Hematopoietic multipotent progenitor cell treated with erythropoietin and hydrocortisone succinate and interleukin-3 and kit ligand, for 8 days (in vitro differentiated cells): ENCODE measurements around the gene CDH23.

Source experiments
- DNase-seq: peaks from one replicate; pipeline ENCODE4 v3.0.0-alpha.2; 2015

The CDH23 gene

GRCh38 chr10:71647526-71648253 is 251.0 kb downstream of the CDH23 start:
- DNase-seq = no peak

DNA sequence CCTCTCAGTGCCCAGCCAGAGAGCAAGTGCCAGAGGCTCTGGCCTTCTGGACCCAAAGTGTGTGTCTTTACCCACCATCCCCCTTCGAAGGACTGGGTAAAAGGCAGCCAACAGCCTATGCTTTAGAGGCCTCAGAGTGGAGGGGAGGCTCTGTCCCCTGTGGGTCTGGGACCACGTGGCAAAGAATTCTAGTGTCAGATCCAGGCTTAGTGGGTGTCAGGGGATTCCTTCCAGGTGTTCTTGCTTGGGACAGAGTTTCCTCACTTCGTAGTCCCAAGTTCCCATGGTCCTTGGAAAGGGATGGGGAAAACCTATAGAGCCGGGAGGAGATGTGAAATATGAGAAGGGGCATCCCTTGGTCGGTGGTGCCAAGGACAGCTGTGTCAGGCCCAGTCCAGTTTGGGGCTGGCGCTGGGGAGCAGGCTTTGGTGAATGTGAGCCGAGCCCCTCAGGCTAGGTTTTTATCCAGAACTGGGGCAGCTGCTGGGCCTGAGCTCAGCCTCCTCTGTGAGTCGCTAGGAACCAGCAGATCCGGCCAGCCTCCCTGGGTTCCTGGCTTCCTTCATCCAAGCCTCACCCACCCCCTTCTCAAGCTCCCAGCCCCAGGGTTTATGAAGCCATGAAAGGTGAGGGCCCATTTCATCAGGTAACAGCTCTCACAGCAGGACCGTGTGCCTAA is 251.7 kb downstream of the CDH23 start:
- DNase-seq = no peak

DNA sequence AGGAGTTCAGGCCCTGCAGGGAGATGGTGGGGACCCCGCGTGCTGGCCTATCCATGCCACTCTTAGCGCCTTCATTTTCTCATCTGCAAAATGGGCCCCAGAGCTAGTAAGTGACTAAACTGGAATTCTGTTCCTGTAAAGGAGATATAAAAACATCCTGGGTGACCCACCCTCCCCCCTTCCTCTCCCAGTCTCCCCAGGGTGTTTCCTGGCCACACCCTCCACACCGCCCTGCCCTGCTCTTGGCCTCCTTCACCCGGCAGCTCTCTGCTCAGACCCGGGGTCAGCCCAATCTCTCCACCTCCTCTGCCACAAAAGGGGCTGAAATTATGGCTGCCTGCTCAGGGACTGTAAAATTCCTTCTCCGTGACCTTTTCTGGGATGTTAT is 252.2 kb downstream of the CDH23 start:
- peak; percentile 59 for DNase-seq

DNA sequence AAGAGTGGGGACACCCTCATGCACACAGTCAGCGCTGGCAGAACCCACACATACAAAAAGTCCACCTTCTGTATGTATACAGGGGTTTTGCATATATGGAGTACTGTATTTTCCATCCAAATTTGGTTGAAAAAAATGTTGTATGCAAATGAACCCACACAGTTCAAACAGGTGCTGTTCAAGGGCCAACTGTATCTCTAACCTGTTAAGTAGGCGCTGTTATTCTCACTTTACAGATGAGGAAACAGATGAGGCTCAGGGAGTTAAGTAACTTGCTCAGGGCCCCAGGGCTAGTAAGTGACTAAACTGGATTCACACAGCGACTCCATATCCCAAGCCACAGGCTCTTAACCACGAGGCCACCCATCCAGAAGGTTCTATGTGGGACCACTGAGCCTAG is 252.9 kb downstream of the CDH23 start:
- no peak for DNase-seq

- DNase-seq = no peak
Observed at GRCh38 chr10:71650397-71650796, 253.7 kb downstream of the CDH23 start.

- no peak for DNase-seq
Observed at GRCh38 chr10:71651428-71651827, 254.7 kb downstream of the CDH23 start.

- no peak for DNase-seq
Observed at GRCh38 chr10:71651928-71652327, 255.2 kb downstream of the CDH23 start.

DNA sequence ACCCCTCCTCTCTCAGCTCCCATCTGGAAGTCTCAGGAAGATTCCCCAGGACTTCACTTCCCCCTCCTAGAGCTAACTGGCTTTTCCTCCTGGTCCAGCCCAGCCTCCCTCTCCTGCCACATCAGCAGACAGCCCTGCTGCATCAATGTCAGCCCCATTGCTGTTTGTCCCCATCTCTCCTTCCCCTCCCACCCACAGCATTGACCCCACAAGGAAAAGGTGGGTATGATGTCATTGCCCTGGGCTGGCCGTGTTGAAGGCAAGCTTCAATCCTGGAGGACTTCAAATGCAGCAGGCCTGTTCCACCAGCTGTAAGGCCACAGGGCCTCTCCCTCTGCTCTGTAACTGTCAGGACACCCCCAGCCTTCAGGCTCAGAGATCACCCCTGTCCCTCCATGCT is 256.3 kb downstream of the CDH23 start:
- DNase-seq = no peak

DNA sequence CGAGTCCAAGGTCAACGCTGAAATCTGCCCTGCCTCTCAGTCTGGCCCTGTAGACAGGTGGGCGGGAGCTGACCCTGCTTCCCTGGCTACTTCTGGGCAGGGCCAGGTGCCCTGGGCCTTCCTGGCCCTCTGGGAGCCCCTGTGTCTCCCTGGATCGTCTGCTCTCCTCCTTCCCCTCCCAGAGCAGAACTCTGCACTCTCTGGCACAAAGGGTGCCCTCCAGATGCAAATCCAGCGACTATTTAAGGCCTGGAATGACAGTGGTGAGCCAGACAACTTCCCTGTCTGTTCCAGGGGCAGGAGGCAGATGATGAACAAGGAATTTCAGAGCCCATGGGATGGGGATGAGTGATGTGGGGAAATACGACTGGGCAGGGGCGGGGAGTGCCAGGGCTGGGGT is 259.5 kb downstream of the CDH23 start:
- no peak for DNase-seq

DNA sequence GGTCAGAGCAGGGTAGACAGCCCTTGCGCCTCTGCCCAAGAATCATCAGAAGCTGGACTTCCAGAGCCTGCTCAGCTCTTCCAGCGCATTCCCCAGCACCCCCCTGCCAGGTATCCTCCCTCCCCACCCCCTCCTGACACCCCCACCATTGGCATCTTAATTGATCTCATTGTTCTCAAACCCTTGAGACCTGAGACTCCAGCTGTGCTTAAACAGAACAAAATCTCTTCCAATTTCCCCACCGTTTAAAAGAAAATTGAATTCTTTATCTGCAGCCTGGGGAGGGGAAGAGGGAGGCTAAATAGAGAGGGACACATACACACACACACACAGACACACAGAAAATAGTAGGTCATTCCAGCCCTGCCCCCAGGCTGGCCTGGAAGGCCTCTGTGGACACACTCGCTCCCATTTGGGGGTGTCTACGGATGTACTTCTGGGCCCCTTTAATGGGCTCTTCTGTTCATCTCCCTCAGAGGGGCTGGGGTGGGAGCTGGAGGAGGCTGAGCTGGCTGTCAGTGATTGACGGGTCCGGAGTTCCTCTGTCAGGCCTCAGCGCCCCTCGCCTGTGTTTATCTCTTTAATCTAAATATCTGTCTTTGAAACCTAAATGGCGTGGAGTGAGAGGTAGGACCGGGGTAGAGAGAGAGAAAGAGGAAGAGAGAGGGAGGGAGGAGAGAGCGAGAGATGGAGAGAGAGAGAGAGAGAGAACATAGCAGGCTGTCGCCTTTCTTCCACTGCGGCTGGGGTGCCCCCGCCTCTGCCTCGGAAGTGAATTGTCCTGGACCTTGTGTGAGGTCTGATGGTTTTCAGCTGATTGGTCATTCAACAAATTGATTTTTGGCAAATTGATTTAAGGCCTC is 261.1 kb downstream of the CDH23 start:
- no peak for DNase-seq

DNA sequence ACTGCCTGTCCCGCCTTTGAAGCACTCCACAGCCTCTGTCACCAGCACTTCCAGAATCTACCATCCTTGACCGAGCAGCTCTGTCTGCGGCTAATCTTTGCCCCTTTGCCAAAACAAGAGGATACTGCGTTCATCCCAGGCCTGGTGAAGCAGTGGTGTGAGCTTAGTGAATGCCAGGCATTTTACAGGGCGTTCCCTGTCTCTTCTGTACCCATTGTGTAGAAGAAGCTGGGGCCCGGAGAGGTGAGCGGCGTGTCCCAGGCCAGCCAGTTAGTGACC is 261.7 kb downstream of the CDH23 start:
- no peak for DNase-seq

DNA sequence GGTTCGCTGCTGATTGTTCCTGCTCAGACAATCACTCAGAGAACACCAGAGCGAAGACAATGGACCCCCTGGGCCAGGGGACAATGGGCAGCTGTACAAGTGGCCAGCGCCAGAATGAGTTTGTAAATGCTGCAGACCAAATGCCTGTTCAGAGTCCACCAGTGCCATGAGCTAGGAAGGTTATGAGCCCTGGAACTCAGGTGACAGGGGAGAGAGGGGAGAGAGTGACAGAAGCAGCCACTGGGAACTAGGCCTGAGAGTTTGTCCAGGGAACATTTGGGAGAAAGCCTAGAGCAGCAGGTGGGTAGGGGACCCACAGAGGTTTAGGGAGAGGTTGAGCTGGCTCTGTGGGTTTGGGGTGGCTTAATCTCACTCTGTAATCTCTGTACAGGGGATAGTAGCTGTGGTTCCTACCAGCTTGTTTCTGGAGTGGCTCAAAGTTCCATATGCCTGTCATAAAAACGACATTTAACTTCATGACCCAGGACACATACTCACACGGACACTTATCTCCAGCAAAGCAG is 262.5 kb downstream of the CDH23 start:
- no peak for DNase-seq

- DNase-seq = no peak
Observed at GRCh38 chr10:71659737-71660136, 263.0 kb downstream of the CDH23 start.

GRCh38 chr10:71660313-71660712 is 263.6 kb downstream of the CDH23 start:
- DNase-seq = no peak

DNA sequence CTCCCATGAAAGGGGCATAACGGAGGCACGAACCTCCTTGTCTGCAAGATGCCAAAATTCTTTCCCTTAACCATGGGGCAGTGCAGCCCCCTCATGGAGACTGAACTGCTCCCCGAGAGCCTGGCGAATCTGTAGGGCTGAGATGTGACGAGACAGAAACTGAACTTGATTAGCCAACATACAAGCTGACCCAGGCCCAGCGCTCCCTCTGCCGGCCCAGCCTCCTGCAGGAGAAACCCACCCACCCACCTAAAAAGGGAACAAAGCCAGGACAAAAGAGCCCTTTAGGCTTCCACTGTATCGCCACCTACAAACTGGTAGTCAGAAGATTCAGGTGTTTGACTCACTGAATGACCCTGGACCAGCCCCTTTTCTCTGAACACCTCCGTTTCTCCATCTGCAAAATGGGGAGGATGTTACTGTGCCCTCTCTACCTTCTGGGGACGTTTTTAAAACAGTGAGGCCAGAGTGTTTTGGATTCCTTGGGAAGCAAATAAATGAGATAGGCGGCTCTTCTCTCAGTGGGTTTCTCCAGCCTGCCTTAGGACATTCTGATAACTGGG is 264.4 kb downstream of the CDH23 start:
- DNase-seq = no peak

DNA sequence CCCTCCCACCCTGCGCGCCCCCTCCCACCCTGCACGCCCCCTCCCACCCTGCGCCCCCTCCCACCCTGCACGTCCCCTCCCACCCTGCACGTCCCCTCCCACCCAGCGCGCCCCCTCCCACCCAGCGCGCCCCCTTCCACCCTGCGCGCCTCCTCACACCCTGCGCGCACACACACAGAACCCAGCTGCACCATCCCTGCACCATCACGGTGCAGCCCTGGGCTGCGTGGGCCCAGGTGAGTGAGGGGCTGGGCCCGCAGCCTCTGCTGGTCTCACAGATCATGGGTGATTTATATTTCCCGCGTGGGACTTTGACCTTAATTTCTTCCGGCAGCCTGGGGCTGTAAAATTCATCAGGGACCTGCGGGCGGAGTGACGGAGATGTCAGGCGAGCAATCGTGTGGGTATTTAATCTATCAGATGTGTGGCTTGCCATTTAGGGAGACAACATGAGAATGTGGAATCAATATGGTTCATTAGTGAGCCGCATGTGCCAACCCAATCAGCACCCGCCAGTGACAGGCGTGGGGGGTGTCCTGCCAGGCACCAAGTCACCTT is 265.1 kb downstream of the CDH23 start:
- no peak for DNase-seq

- DNase-seq = no peak
Observed at GRCh38 chr10:71663311-71663710, 266.6 kb downstream of the CDH23 start.

DNA sequence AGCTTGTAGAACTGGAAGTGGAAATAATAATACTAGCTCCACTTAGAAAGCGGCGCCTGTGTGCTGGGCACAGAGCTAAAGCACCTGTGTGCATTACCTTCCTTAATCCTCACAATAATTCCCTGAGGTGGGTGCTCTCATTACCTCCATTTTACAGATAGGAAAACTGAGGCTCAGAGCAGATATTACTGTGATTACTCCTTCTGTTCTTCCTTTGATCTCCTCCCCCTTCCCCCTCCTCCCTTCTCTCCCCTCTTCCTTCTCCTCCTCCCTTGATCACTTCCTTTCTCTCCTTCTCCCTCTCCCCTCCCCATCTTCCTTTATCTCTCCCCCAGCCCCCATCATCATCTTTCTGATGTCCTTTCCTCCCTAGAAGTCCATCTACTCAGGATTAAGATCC is 267.9 kb downstream of the CDH23 start:
- DNase-seq = no peak

DNA sequence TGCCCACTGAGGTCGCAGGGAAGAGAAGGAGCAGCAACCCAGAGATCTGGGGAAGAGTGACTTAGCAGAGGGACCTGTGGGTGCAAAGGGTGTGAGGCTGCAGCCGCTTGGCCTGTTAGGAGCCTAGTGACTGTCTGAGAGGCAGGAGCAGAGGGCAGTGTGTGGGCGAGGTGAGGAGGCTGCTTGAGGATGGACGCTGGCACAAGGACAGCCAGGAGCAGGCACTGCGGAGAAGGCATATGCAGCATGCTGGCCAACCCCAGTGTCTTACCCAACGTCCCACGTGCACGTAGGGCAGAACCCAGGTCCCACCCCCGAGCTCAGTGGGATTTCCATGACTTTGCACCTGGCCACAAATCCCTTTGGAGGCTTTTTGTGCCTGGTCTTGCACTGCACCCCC is 268.7 kb downstream of the CDH23 start:
- DNase-seq = no peak

DNA sequence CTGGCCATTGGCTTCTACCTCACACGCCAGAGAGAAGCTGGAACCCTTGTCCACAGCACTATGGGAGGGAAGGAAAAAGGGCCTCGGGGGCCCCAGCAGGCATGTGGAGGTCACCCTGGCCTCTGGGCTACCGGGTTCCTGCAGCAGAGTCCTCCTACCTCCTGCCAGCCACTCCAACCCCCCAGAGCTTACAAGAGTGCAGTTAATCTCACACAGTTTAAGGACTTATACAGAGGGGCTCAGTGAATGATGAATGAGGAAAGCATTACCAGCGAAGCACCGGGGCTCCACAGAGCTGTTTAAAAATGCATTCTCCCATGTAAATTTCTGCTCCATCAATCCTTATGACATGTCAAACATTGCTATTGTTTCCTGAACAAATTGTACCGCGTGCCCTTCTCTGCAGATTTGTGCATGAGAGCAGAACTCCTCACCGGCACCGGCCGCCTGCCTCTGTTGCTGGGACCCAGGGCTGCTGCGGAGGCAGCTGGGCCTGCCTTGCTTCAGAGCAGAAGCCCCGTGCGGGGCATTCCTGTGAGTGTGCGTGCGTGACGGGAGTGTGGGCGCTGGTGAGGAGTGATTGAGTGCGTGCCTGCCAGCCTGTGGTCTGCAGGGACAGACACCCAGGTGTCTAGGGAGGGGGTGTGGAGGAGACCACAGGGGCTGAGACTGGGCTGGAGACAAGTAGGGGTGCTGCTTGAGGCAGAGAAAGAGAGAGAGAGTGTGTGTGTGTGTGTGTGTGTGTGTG is 270.1 kb downstream of the CDH23 start:
- DNase-seq = no peak

DNA sequence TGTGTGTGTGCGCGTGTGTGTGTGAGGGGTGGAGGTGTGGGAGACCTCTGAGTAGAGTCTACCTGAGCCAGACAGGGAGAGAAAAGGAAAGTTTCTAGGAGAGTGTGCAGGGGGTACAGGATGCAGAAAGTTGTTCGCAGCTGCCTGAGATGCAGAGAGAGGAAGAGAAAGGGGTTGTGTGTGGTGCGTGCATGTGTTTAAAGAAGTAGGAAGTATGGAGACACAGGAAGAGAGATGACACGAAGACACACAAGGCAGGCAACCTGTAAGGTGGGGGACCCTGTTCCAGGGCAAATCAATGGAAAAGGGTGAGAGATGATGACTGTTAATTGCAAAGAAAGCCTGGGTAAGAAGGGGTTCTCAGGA is 270.6 kb downstream of the CDH23 start:
- no peak for DNase-seq
